A549 (cell line): ENCODE measurements around the gene NFIX.

Experiments
- CTCF ChIP-seq: fragments of >200 bp; sonication (Bioruptor Twin); formaldehyde crosslinking; IDR thresholded peaks from 3 replicates; pipeline ENCODE4 v1.5.1; 2016
- HOXA7 ChIP-seq: fragments of 250-450 bp; sonication (Bioruptor Pico); IDR thresholded peaks from 2 replicates; pipeline ENCODE4 v1.5.0; 2020; ENCODE audit warnings: mild to moderate bottlenecking, moderate library complexity
- JUNB ChIP-seq: fragments of >200 bp; sonication (Bioruptor Twin); formaldehyde crosslinking; IDR thresholded peaks from 2 replicates; pipeline ENCODE4 v1.6.1; 2016

DNA sequence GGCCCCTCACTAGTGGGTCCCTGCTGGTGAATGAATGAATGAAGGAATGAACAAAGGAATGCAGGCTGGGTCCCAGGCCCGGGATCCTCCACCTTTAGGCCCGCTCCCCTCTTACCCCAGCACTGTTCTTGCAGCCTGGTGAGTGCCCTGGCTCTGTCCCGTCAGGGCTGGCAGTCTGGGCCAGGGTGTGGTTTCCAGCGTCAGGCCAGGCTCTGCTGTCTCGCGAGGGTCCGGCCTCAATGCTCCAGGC, 107.1 kb downstream of the NFIX start:
- no peak for TF ChIP-seq CTCF
- no peak for TF ChIP-seq JUNB
- no peak for TF ChIP-seq HOXA7 (CRISPR knock-in tag)
